Endothelial cell of umbilical vein (primary cell): ENCODE data around the gene TRIM14. TPM values are rescaled to one million over a fixed set of nuclear protein-coding genes. Genes with fewer than 3 reads are reported as not detected.

Source experiments
- BruUV-seq: library from RNA; stranded (reverse); fragments of 400-500 nt; replicated peaks from 2 replicates; lab custom pipeline; 2021; lab: Mats Ljungman, UMichigan
- CTCF ChIA-PET: fragments of 300-600, 350-600 bp; sonication (Branson Sonifier 250); formaldehyde crosslinking; loops from one replicate; lab custom pipeline; 2021; ENCODE audit warnings: antibody characterized with exemption, inconsistent platforms; lab: Charles Lee
- POLR2A ChIA-PET: fragments of 300-600, 350-600 bp; sonication (Branson Sonifier 250); formaldehyde crosslinking; loops from one replicate; lab custom pipeline; 2021; ENCODE audit warnings: antibody characterized with exemption, inconsistent platforms; lab: Charles Lee
- DNase-seq: peaks from one replicate; pipeline ENCODE4 v3.0.0-alpha.2; 2011; ENCODE audit warnings: low read depth, low spot score
- FAIRE-seq: peaks from 2 replicates; lab custom pipeline; 2011; peaks lifted over from hg19 to GRCh38; lab: Jason Lieb, UNC
- H2AFZ ChIP-seq: 2 replicates; pipeline ENCODE4 v1.6.0; 2012; ENCODE audit warnings: low read depth, low read length, control low read depth, inconsistent platforms
- H3K27ac ChIP-seq: 2 replicates; pipeline ENCODE4 v1.5.1; 2011; ENCODE audit warnings: low read depth, mild to moderate bottlenecking, control low read depth, low read length, moderate library complexity; ENCODE audit not compliant: insufficient read depth
- H3K27me3 ChIP-seq, 2 experiments: 2 replicates each; pipeline versions ENCODE4 v1.6.0 to v1.6.1; 2011; ENCODE audit warnings: low read length in 2 of 2, mixed read lengths in 1 of 2; ENCODE audit not compliant: control insufficient read depth in 2 of 2, insufficient read depth in 2 of 2
- H3K36me3 ChIP-seq, 2 experiments: 2 replicates in 1 of 2; 3 replicates in 1 of 2; pipeline ENCODE4 v1.5.1; 2011; ENCODE audit warnings: low read length in 2 of 2, mild to moderate bottlenecking in 1 of 2, moderate library complexity in 1 of 2; ENCODE audit not compliant: control insufficient read depth in 2 of 2, insufficient read depth in 2 of 2; ENCODE audit errors: extremely low read depth in 1 of 2
- H3K4me1 ChIP-seq: 3 replicates; pipeline ENCODE4 v1.5.1; 2011; ENCODE audit warnings: mild to moderate bottlenecking, low read length; ENCODE audit not compliant: control insufficient read depth, insufficient read depth; ENCODE audit errors: extremely low read depth
- H3K4me2 ChIP-seq: 2 replicates; pipeline ENCODE4 v1.6.1; 2011; ENCODE audit warnings: low read length, control low read depth, mixed read lengths; ENCODE audit not compliant: insufficient read depth
- H3K4me3 ChIP-seq, 3 experiments: fragments of 200-600 bp in 1 of 3; sonication (generic), shearing (Covaris generic) in 1 of 3; replicated peaks in 1 of 3; 2 replicates each; pipeline ENCODE4 v1.5.1; 2011 to 2016; ENCODE audit warnings: control low read depth in 3 of 3, low read length in 3 of 3, mild to moderate bottlenecking in 2 of 3, inconsistent platforms in 1 of 3, low read depth in 1 of 3, moderate library complexity in 1 of 3; ENCODE audit not compliant: insufficient read depth in 1 of 3
- H3K79me2 ChIP-seq: 2 replicates; pipeline ENCODE4 v1.6.0; 2012; ENCODE audit warnings: low read length, inconsistent platforms; ENCODE audit not compliant: control insufficient read depth, insufficient read depth
- H3K9ac ChIP-seq: replicated peaks from 2 replicates; pipeline ENCODE3; 2011; ENCODE audit warnings: low read length, control low read depth; ENCODE audit not compliant: insufficient read depth; ENCODE audit errors: extremely low read depth
- H3K9me1 ChIP-seq: replicated peaks from 3 replicates; pipeline ENCODE4 v1.6.0; 2011; ENCODE audit warnings: mild to moderate bottlenecking, low read length; ENCODE audit not compliant: control insufficient read depth, insufficient read depth; ENCODE audit errors: extremely low read depth
- H3K9me3 ChIP-seq: replicated peaks from 2 replicates; pipeline ENCODE4 v1.5.1; 2012; ENCODE audit warnings: low read length, inconsistent platforms; ENCODE audit not compliant: control insufficient read depth, insufficient read depth
- H4K20me1 ChIP-seq: replicated peaks from 2 replicates; pipeline ENCODE3; 2011; ENCODE audit warnings: mild to moderate bottlenecking, low read length; ENCODE audit not compliant: control insufficient read depth, insufficient read depth; ENCODE audit errors: extremely low read depth
- CTCF ChIP-seq, 2 donors: IDR thresholded peaks; 1 replicate in 1 of 2; 2 replicates in 1 of 2; pipeline ENCODE4 v1.5.1; 2011; ENCODE audit warnings: low read length in 2 of 2, mild to moderate bottlenecking in 2 of 2, moderate library complexity in 2 of 2, control low read depth in 1 of 2, inconsistent platforms in 1 of 2, low read depth in 1 of 2; ENCODE audit not compliant: insufficient read depth in 1 of 2; ENCODE audit errors: extremely low read depth in 1 of 2
- EZH2 ChIP-seq: IDR thresholded peaks from 2 replicates; pipeline ENCODE4 v1.6.1; 2012; ENCODE audit warnings: borderline replicate concordance, low read depth, mild to moderate bottlenecking, moderate library complexity, low read length, inconsistent platforms; ENCODE audit not compliant: severe bottlenecking
- FOS ChIP-seq: IDR thresholded peaks from 2 replicates; pipeline ENCODE4 v1.6.1; 2011; ENCODE audit warnings: mild to moderate bottlenecking, low read length, moderate library complexity, borderline replicate concordance; ENCODE audit not compliant: insufficient read depth
- GATA2 ChIP-seq: IDR thresholded peaks from 2 replicates; pipeline ENCODE4 v1.7.0; 2011; ENCODE audit warnings: low read depth, mild to moderate bottlenecking, moderate library complexity, mixed read lengths, low read length; ENCODE audit not compliant: insufficient read length, insufficient read depth
- JUN ChIP-seq: IDR thresholded peaks from 2 replicates; pipeline ENCODE4 v1.6.1; 2011; ENCODE audit warnings: borderline replicate concordance, low read depth; ENCODE audit not compliant: insufficient read length, insufficient read depth
- MAX ChIP-seq: IDR thresholded peaks from 2 replicates; pipeline ENCODE4 v1.6.1; 2011; ENCODE audit not compliant: insufficient read depth, insufficient read length
- MYC ChIP-seq: IDR thresholded peaks from one replicate; pipeline ENCODE4 v1.6.1; 2011; ENCODE audit warnings: mild to moderate bottlenecking, low read depth, low read length
- POLR2A ChIP-seq: IDR thresholded peaks from 2 replicates; pipeline ENCODE4 v1.6.1; 2012; ENCODE audit warnings: low read depth, mild to moderate bottlenecking, control low read depth, low read length
- POLR2AphosphoS5 ChIP-seq: IDR thresholded peaks from 2 replicates; pipeline ENCODE4 v1.6.1; 2012; ENCODE audit warnings: low read depth, mild to moderate bottlenecking, control low read depth, low read length, moderate library complexity; ENCODE audit not compliant: insufficient read depth
- dilution Hi-C: fragments of 300-500 bp; cut with MboI; formaldehyde crosslinking; loops from one replicate; pipeline ENCODE4 v1.15.0; 2019; ENCODE audit warnings: low sequenced_read_pairs; ENCODE audit not compliant: extremely low pct_ligation_motif_present
- intact Hi-C: fragments of 100-400 bp; cut with micrococcal nuclease; formaldehyde crosslinking; loops from one replicate; pipeline ENCODE4 v1.10.0; 2022
- polyA plus RNA-seq, 4 experiments: library from polyadenylated mRNA; depleted of rRNA in 3 of 4; stranded (reverse) in 3 of 4; unstranded in 1 of 4; fragments of >200 nt; gene quantifications; 2 replicates each; pipeline versions ENCODE4 v1.2.1 to v1.2.3, GENCODE V29; 2011 to 2012; ENCODE audit warnings: missing spikeins in 1 of 4
- total RNA-seq: library from RNA; stranded (reverse); gene quantifications from 2 replicates; pipeline ENCODE4 v1.2.3, GENCODE V29; 2021

Gene TRIM14
- total and polyA plus RNA-seq, 2 donors (not counting 3 experiments of a cell fraction or from before 2014, with no cell fraction given) = 4.8 to 10.7 TPM

- H3K4me3 ChIP-seq = no peak overlapping the region
- no peaks in the 10 kb centered on the region for H4K20me1 ChIP-seq
- FAIRE-seq = no peak
- TF ChIP-seq CTCF (IDR thresholded peaks at IDR 0.05; ENCODE audit: extremely low read depth in 1 of 2, insufficient read depth in 1 of 2, low read depth in 1 of 2, low read length in 2 of 2) = no peak
- TF ChIP-seq EZH2 = no peak
- no peak for TF ChIP-seq MAX
- TF ChIP-seq MYC = no peak
- TF ChIP-seq POLR2A = no peak
- TF ChIP-seq JUN = no peak
- TF ChIP-seq FOS = no peak
- no peak for TF ChIP-seq GATA2
- no peak for TF ChIP-seq POLR2AphosphoS5
- no peak overlapping the region for H2AFZ ChIP-seq
- DNase-seq = no peak
- CTCF ChIA-PET = no interaction called here
- POLR2A ChIA-PET = no interaction called here
- peaks cover 0 to 2% of the 10 kb centered on the region in 2 experiments for H3K27me3 ChIP-seq
- H3K27ac ChIP-seq = no peak overlapping the region
- no TSS peak for BruUV-seq
- intact Hi-C loops (no loop called here), dilution Hi-C loops (no loop called here)
- H3K9me3 ChIP-seq = no peaks in the 10 kb centered on the region
- no peaks in the 10 kb centered on the region for H3K9me1 ChIP-seq
- no peaks in the 10 kb centered on the region for H3K36me3 ChIP-seq
- no peak overlapping the region for H3K9ac ChIP-seq
- no peak overlapping the region for H3K4me2 ChIP-seq
- H3K4me1 ChIP-seq = no peaks in the 10 kb centered on the region
- H3K79me2 ChIP-seq = no peaks in the 10 kb centered on the region
Observed at GRCh38 chr9:98147582-98147981, 28.6 kb upstream of the TRIM14 start.
